ENCODE measurements around the gene NPTX1.

DNA sequence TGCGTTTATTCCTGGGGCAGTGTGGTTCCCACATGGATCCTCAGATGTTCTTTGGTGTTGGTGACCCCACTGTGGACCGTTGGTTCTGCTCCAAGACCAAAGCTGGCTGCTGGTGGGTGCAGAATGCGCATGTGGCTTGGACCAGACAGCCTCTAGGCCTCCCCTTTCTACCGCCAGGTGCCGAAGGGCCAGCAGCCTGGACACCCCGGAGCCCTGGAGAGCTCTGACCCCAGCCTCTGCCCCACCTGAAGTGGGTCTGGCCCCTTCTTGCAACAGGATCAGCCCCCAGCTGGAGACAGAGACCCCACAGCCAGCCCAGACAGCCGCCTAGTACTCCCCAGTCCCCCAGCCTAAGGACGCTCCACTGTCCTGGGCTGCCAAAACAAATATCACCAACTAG, 18.4 kb downstream of the NPTX1 start:
- TF ChIP-seq POLR2A (IDR thresholded peaks at IDR 0.05; ENCODE audit: low read depth, low read length) = no peak
- TF ChIP-seq POLR2AphosphoS5 (IDR thresholded peaks at IDR 0.05; ENCODE audit: low read depth, low read length) = no peak
- TF ChIP-seq TAF1 (IDR thresholded peaks at IDR 0.05; ENCODE audit: borderline replicate concordance, low read depth, low read length) = no peak

Measured in GM12892 (cell line).